ENCODE data around the gene FAM83F.

- TF ChIP-seq RFX5 (IDR thresholded peaks at IDR 0.05) (no peak), PHF8 (IDR thresholded peaks at IDR 0.05; ENCODE audit: borderline replicate concordance, low read depth) (no peak), CTCF (IDR thresholded peaks at IDR 0.05) (no peak), HDAC2 (IDR thresholded peaks at IDR 0.05) (no peak), ZSCAN20 (CRISPR knock-in tag; IDR thresholded peaks at IDR 0.05) (no peak), SMC3 (IDR thresholded peaks at IDR 0.05) (no peak), REST (IDR thresholded peaks at IDR 0.05) (no peak), POLR2A (IDR thresholded peaks at IDR 0.05; ENCODE audit: low read length) (no peak), CEBPB (IDR thresholded peaks at IDR 0.05) (no peak), SREBF2 (IDR thresholded peaks at IDR 0.05) (no peak)
These were observed 14.1 kb downstream of the FAM83F start for GRCh38 chr22:40008726-40009291.
